Trophoblast cell (in vitro differentiated cells and primary cell): ENCODE measurements around the gene PTP4A2.
A peak's percentile ranks its signal among the peaks of the same experiment; 100 is the strongest.

ENCODE experiments used
- DNase-seq, 2 donors: peaks; one replicate each; pipeline ENCODE4 v3.0.0-alpha.2; 2016
- H2AFZ ChIP-seq: 2 replicates; pipeline ENCODE4 v1.6.1; 2013; ENCODE audit warnings: low read length, moderate library complexity, mild to moderate bottlenecking; ENCODE audit not compliant: insufficient read depth, poor library complexity
- H2AK5ac ChIP-seq: 2 replicates; pipeline ENCODE4 v1.6.1; 2013; ENCODE audit warnings: mild to moderate bottlenecking, low read length
- H2BK120ac ChIP-seq: 2 replicates; pipeline ENCODE4 v1.6.1; 2013; ENCODE audit warnings: low read length, mild to moderate bottlenecking, moderate library complexity; ENCODE audit not compliant: insufficient read depth, poor library complexity
- H2BK12ac ChIP-seq: 2 replicates; pipeline ENCODE4 v1.6.1; 2013; ENCODE audit warnings: mild to moderate bottlenecking, low read length, moderate library complexity
- H2BK5ac ChIP-seq: 2 replicates; pipeline ENCODE4 v1.6.1; 2013; ENCODE audit warnings: low read length, low read depth, moderate library complexity, mild to moderate bottlenecking; ENCODE audit not compliant: poor library complexity
- H3K14ac ChIP-seq: 2 replicates; pipeline ENCODE4 v1.6.1; 2013; ENCODE audit warnings: mild to moderate bottlenecking, low read length
- H3K18ac ChIP-seq: 2 replicates; pipeline ENCODE4 v1.6.1; 2013; ENCODE audit warnings: mild to moderate bottlenecking, low read length
- H3K23ac ChIP-seq: 2 replicates; pipeline ENCODE4 v1.6.1; 2013; ENCODE audit warnings: low read length
- H3K27ac ChIP-seq: 2 replicates; pipeline ENCODE4 v1.5.1; 2013; ENCODE audit warnings: low read depth, mild to moderate bottlenecking, inconsistent platforms, low read length, moderate library complexity
- H3K27me3 ChIP-seq: 2 replicates; pipeline ENCODE4 v1.6.1; 2013; ENCODE audit warnings: inconsistent platforms, mild to moderate bottlenecking, low read length, moderate library complexity; ENCODE audit not compliant: insufficient read depth
- H3K36me3 ChIP-seq, 2 experiments: 1 replicate in 1 of 2; 2 replicates in 1 of 2; pipeline ENCODE4 v1.6.1; 2013; ENCODE audit warnings: low read length in 2 of 2, mild to moderate bottlenecking in 2 of 2, moderate library complexity in 1 of 2; ENCODE audit not compliant: insufficient read depth in 2 of 2, control insufficient read depth in 1 of 2
- H3K4ac ChIP-seq: 2 replicates; pipeline ENCODE4 v1.6.1; 2013; ENCODE audit warnings: low read depth, mild to moderate bottlenecking, low read length, moderate library complexity
- H3K4me1 ChIP-seq, 2 experiments: 1 replicate in 1 of 2; 2 replicates in 1 of 2; pipeline ENCODE4 v1.6.1; 2013; ENCODE audit warnings: low read length in 2 of 2, mild to moderate bottlenecking in 2 of 2, moderate library complexity in 1 of 2; ENCODE audit not compliant: insufficient read depth in 2 of 2, control insufficient read depth in 1 of 2
- H3K4me2 ChIP-seq: 2 replicates; pipeline ENCODE4 v1.6.1; 2013; ENCODE audit warnings: inconsistent platforms, mild to moderate bottlenecking, low read length, moderate library complexity
- H3K4me3 ChIP-seq: 2 replicates; pipeline ENCODE4 v1.5.1; 2013; ENCODE audit warnings: mild to moderate bottlenecking, low read depth, low read length, inconsistent platforms
- H3K79me1 ChIP-seq: one replicate; pipeline ENCODE4 v1.6.1; 2013; ENCODE audit warnings: low read length
- H3K79me2 ChIP-seq: 2 replicates; pipeline ENCODE4 v1.6.1; 2013; ENCODE audit warnings: low read length, mild to moderate bottlenecking; ENCODE audit not compliant: control insufficient read depth, insufficient read depth, poor library complexity
- H3K9ac ChIP-seq: 2 replicates; pipeline ENCODE4 v1.6.1; 2013; ENCODE audit warnings: mild to moderate bottlenecking, low read length
- H3K9me3 ChIP-seq: 2 replicates; pipeline ENCODE4 v1.6.1; 2013; ENCODE audit warnings: low read depth, mild to moderate bottlenecking, control low read depth, inconsistent platforms, low read length; ENCODE audit not compliant: insufficient read depth
- H4K12ac ChIP-seq: 2 replicates; pipeline ENCODE4 v1.6.1; 2013; ENCODE audit warnings: low read depth, mild to moderate bottlenecking, low read length, moderate library complexity
- H4K8ac ChIP-seq: 2 replicates; pipeline ENCODE4 v1.6.1; 2013; ENCODE audit warnings: low read depth, mild to moderate bottlenecking, low read length, moderate library complexity
- H4K91ac ChIP-seq: one replicate; pipeline ENCODE4 v1.6.1; 2013; ENCODE audit warnings: low read depth, mild to moderate bottlenecking, low read length, moderate library complexity
- WGBS: extraction: QIAGEN DNeasy Blood & Tissue Kit; methylation state at CpG from one replicate; pipeline ENCODE4 v1.1.7; 2013; ENCODE audit warnings: missing lambda C conversion rate; ENCODE audit not compliant: insufficient read length, insufficient coverage; ENCODE audit errors: extremely low coverage; 5-methylcytosine and 5-hydroxymethylcytosine counted together

The PTP4A2 gene

DNA sequence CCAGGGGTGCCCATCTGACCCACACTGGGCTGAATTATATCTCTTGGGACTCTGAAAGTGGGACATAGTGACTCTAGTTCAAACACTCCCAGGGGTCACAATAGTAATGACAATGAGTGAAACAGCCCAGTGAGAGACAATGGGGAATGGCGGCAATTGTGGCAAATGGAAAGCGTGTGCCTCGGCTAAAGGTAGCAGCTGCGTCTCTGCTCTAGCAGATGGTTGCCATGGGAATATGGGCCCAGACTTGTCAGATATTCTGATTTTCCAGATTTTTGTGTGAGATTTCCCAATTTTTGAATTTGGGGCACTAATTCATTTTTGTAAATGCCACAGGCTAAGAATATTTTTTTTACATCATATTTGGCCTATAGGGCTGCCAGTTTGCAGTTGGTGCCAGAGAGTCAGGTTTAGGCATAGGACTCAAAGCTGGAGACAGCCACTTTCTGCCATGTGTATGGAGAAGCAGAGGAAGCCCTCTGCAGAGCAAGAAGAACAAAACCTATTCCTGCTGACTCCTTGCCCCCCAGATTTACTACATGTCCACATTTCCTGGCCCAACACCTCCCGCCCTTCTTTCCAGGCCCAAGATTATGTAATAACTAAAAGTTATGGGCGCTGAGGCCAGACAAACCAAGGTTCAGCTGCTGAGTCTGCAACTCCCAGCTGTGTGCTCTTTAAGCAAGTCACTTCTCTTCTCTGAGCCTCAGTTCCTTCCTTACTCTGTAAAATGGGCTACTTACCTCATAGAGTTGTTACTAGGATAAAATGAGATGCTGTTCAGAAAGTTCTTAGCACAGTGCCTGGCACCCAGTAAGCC, 21.6 kb upstream of the PTP4A2 start:
- Histone ChIP-seq H3K4ac (no peak overlapping the region), H3K27me3 (no peaks in the 10 kb centered on the region), H3K79me2 (peaks cover 2% of the 10 kb centered on the region), H3K9ac (no peak overlapping the region), H3K4me1 (peaks cover 7 to 12% of the 10 kb centered on the region in 2 experiments), H2BK12ac (no peak overlapping the region), H3K79me1 (peaks cover 10% of the 10 kb centered on the region), H3K23ac (no peak overlapping the region), H4K8ac (no peak overlapping the region), H3K4me2 (no peak overlapping the region), H4K12ac (no peak overlapping the region), H3K18ac (no peak overlapping the region), H2AFZ (no peak overlapping the region), H3K36me3 (no peaks in the 10 kb centered on the region), H3K9me3 (no peaks in the 10 kb centered on the region), H3K27ac (no peak overlapping the region), H2BK5ac (no peak overlapping the region), H2BK120ac (no peak overlapping the region), H3K14ac (no peak overlapping the region), H2AK5ac (no peak overlapping the region), H4K91ac (no peak overlapping the region), H3K4me3 (no peak overlapping the region)
- no peak for DNase-seq
- no CpG with 5 or more reads among the region's 6 CpGs for WGBS

DNA sequence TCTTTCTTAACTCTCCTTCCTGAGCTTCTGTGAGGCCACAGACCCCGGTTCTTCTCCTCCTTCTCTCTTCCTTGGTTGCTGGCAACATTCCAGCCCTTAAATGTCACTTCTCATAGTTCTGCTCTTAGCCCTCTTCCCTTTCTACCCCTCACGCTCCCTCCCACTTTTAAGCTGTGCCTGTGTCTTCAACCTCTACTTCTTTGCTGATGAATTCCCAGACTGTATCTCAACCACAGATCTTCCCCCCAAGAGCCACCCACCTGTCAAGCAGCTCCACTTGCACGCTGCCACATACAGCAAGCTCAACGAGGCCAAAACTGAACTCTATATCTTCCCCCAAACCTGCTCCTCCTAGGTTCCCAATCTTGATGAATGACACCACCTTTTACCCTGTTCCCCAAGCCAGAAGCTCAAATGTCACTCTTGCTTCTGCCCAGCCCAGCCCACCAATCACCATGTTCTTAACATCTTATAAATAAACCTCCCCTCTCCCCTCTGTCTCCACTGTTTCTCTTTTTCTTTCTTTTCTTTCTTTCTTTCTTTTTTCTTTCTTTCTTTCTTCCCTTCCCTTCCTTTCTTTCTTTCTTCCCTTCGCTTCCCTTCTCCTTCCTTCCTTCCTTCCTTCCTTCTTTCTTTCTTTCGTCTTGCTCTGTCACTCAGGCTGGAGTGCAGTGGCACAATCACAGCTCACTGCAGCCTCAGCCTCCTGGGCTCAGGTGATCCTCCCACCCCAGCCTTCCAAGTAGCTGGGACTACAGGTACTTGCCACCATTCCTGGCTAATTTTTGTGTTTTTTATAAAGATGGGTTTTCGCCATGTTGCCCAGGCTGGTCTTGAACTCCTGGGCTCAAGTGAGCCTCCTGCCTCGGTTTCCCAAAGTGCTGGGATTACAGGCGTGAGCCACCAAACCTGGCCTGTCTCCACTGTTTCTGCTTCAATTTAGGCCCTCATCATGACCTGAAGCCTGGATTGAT, 19.8 kb upstream of the PTP4A2 start:
- H3K14ac ChIP-seq = peak overlapping the region; percentile 13
- no peaks in the 10 kb centered on the region for H3K9me3 ChIP-seq
- peaks cover 5% of the 10 kb centered on the region for H3K79me2 ChIP-seq
- H3K79me1 ChIP-seq = peaks cover 14% of the 10 kb centered on the region
- H2BK12ac ChIP-seq = no peak overlapping the region
- H3K4me3 ChIP-seq = no peak overlapping the region
- no peak overlapping the region for H2AK5ac ChIP-seq
- no peak overlapping the region for H3K4me2 ChIP-seq
- peak overlapping the region; percentile 49 for H3K18ac ChIP-seq
- peaks cover 11 to 16% of the 10 kb centered on the region in 2 experiments for H3K4me1 ChIP-seq
- H2BK120ac ChIP-seq = peak overlapping the region; percentile 25
- H4K8ac ChIP-seq = no peak overlapping the region
- no peak overlapping the region for H2BK5ac ChIP-seq
- H3K27me3 ChIP-seq = no peaks in the 10 kb centered on the region
- H3K36me3 ChIP-seq = no peaks in the 10 kb centered on the region
- H3K23ac ChIP-seq = no peak overlapping the region
- no peak overlapping the region for H2AFZ ChIP-seq
- WGBS = no CpG with 5 or more reads among the region's 9 CpGs
- DNase-seq = no peak
- no peak overlapping the region for H3K27ac ChIP-seq
- H3K4ac ChIP-seq = no peak overlapping the region
- H3K9ac ChIP-seq = no peak overlapping the region
- H4K91ac ChIP-seq = peak overlapping the region; percentile 34
- no peak overlapping the region for H4K12ac ChIP-seq

DNA sequence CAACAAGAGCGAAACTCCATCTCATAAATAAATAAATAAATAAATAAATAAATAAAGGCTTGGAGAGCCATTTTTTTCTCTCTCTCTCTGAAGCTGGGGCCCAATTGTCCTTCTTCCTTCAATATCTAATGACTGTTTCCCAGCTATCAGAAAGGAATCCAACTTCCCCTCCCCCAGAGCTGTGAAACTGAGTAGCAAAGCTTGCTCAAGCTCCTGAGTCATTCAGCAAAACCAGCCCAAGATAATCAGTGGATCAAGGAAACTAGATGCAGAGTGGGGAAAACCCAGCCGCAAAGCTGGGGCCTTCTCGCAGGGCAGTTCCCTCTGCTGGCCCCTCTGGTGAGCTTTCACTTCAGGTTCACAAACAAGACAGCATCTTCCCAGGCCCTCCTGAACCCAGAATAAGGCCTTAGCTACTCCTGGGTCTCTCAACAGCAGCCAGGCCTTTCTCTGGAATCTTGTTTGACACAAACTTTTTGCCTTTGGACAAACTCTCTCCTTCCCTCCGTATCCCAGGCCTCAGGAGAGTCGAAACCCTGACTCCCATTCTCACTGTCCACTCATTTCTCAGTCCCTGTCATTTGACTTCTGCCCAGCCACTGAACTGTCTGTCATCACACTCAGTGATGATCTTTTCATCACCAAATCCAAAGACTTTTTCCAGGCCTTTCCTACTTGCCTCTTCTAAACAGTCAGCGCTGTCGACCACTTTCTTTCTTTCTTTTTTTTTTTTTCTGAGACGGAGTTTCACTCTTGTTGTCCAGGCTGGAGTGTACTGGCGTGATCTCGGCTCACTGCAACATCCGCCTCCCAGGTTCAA, 18.0 kb upstream of the PTP4A2 start:
- H3K4me2 ChIP-seq = no peak overlapping the region
- peaks cover 5% of the 10 kb centered on the region for H3K79me2 ChIP-seq
- peaks cover 14% of the 10 kb centered on the region for H3K79me1 ChIP-seq
- H3K27ac ChIP-seq = peak overlapping the region; percentile 67
- peak overlapping the region; percentile 37 for H4K8ac ChIP-seq
- no peak overlapping the region for H3K9ac ChIP-seq
- no peaks in the 10 kb centered on the region for H3K27me3 ChIP-seq
- H3K14ac ChIP-seq = peak overlapping the region; percentile 41
- peak overlapping the region; percentile 67 for H2BK120ac ChIP-seq
- no CpG with 5 or more reads among the region's 11 CpGs for WGBS
- no peak overlapping the region for H2AK5ac ChIP-seq
- H3K18ac ChIP-seq = peak overlapping the region; percentile 2
- no peaks in the 10 kb centered on the region for H3K9me3 ChIP-seq
- peak overlapping the region; percentile 52 for H4K91ac ChIP-seq
- no peak overlapping the region for H3K23ac ChIP-seq
- H3K4ac ChIP-seq = no peak overlapping the region
- peak overlapping the region; percentile 59 for H2BK12ac ChIP-seq
- peak; percentile 93 to 97 for DNase-seq
- H3K36me3 ChIP-seq = no peaks in the 10 kb centered on the region
- H2AFZ ChIP-seq = no peak overlapping the region
- H3K4me1 ChIP-seq = peaks cover 11 to 16% of the 10 kb centered on the region in 2 experiments
- H4K12ac ChIP-seq = no peak overlapping the region
- H3K4me3 ChIP-seq = no peak overlapping the region
- peak overlapping the region; percentile 24 for H2BK5ac ChIP-seq
